ENCODE results near the gene NRIP3.

GRCh38 chr11:9039198-9039597, 35.4 kb upstream of the NRIP3 start:
- no peak for TF ChIP-seq POLR2A (IDR thresholded peaks at IDR 0.05)
- TF ChIP-seq POLR2AphosphoS5 (IDR thresholded peaks at IDR 0.05) = no peak
